ENCODE data around the gene RPS6KL1.

The RPS6KL1 gene, protein sequence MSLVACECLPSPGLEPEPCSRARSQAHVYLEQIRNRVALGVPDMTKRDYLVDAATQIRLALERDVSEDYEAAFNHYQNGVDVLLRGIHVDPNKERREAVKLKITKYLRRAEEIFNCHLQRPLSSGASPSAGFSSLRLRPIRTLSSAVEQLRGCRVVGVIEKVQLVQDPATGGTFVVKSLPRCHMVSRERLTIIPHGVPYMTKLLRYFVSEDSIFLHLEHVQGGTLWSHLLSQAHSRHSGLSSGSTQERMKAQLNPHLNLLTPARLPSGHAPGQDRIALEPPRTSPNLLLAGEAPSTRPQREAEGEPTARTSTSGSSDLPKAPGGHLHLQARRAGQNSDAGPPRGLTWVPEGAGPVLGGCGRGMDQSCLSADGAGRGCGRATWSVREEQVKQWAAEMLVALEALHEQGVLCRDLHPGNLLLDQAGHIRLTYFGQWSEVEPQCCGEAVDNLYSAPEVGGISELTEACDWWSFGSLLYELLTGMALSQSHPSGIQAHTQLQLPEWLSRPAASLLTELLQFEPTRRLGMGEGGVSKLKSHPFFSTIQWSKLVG

DNA sequence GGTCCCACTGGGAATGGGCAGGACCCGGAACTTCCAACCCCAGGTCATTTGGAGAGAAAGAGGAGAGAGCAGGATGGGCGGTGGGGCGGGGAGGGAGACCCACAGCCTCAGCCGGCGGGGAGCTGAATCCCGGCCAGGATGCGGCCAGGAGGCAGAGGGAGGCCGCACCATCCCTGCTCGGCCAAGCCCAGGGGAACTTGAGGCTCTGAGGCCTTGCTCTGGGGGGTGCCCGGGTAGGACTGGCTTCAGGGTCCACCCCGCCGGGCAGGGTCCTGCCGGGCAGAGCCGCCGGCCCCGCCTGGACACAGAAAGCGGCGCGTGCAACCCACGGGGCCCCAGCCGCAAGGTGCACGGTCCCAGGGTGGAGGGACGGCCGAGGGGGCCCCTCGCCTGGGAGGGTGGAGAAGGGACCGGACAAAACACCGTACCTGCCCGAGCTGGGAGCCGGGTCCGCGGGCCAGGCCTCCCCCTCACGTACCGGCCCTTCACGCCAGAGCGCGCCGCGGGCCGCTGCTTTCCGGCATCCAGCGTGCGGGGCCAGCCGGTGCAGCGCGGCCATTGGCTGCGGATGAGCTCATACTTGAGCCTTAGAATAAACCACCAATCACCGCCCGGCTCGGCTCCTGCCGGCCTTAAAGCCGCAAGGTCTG, at the start of gene RPS6KL1:
TSS of gene RPS6KL1 (minus strand) at position 509 of the 650 bp plus-strand sequence. CDS start 1,719 bp downstream, outside the sequence.
- ChIA-PET POLR2A (interaction anchor here (0.6 to 2.5 kb wide), 20 partner anchors 9 to 204 kb away, joined by 3 to 16 read pairs (median 4); partner anchors contain the start of genes ACYP1, DLST, NEK9 and PGF), CTCF (interaction anchor here (0.7 to 2.9 kb wide), 8 partner anchors 11 to 165 kb away, joined by 4 to 16 read pairs (median 4); no protein-coding TSS in a partner anchor)
- peak; percentile 97 for DNase-seq (ENCODE audit: extremely low spot score)
- no peak for TF ChIP-seq ELF4 (IDR thresholded peaks at IDR 0.05)
- TF ChIP-seq L3MBTL2 (conservative IDR thresholded peaks at IDR 0.05), result peak; percentile 47
- TF ChIP-seq CTBP1 (IDR thresholded peaks at IDR 0.05; ENCODE audit: borderline replicate concordance), result peak; percentile 60; the same call in 1 of the 2 replicates

DNA sequence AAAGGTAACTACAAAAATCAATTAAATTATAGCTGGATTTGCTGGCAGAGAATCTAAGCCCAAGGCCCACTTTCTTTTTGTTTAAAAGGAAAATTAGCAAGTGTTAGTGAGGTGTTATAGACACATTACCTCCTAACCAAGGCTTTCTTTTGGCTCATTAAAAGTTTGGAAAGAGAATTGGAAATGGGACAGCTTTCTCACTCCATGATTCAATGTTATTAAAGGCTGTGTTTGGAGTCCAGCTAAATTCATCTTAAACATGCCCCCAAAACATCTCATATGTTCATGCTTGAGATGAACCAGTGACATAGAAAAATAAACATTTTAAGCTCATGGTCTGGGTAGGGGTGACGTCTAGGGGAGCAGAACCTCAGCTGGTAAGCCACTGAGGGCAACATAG, 45.8 kb upstream of the RPS6KL1 start:
- ChIA-PET CTCF (interaction anchor here (1.0 kb wide), 1 partner anchor 24 kb away, joined by 4 read pairs; no protein-coding TSS in a partner anchor), POLR2A (interaction anchor here (1.3 to 1.7 kb wide), 2 partner anchors 11 to 16 kb away, joined by 3 read pairs; no protein-coding TSS in a partner anchor)
- TF ChIP-seq SUZ12 (IDR thresholded peaks at IDR 0.05), result no peak
- no peak for TF ChIP-seq HDGF (IDR thresholded peaks at IDR 0.05; ENCODE audit: borderline replicate concordance)
- TF ChIP-seq BHLHE40 (IDR thresholded peaks at IDR 0.05; ENCODE audit: borderline replicate concordance), result no peak
- TF ChIP-seq FOXA1 (IDR thresholded peaks at IDR 0.05), result no peak
- no peak for TF ChIP-seq ARNT (IDR thresholded peaks at IDR 0.05)
- no peak for TF ChIP-seq FOXM1 (IDR thresholded peaks at IDR 0.05; ENCODE audit: borderline replicate concordance)
- no peak for TF ChIP-seq ELF4 (IDR thresholded peaks at IDR 0.05)
- TF ChIP-seq L3MBTL2 (conservative IDR thresholded peaks at IDR 0.05), result no peak
- TF ChIP-seq CTBP1 (IDR thresholded peaks at IDR 0.05; ENCODE audit: borderline replicate concordance), result no peak
- no peak for TF ChIP-seq NFRKB (IDR thresholded peaks at IDR 0.05)
- no peak for TF ChIP-seq TARDBP (IDR thresholded peaks at IDR 0.05)
- TF ChIP-seq LEF1 (IDR thresholded peaks at IDR 0.05; ENCODE audit: borderline replicate concordance), result no peak
- TF ChIP-seq, protein P1, sequence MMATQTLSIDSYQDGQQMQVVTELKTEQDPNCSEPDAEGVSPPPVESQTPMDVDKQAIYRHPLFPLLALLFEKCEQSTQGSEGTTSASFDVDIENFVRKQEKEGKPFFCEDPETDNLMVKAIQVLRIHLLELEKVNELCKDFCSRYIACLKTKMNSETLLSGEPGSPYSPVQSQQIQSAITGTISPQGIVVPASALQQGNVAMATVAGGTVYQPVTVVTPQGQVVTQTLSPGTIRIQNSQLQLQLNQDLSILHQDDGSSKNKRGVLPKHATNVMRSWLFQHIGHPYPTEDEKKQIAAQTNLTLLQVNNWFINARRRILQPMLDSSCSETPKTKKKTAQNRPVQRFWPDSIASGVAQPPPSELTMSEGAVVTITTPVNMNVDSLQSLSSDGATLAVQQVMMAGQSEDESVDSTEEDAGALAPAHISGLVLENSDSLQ (IDR thresholded peaks at IDR 0.05), result no peak
- TF ChIP-seq SP1 (IDR thresholded peaks at IDR 0.05), result no peak
- TF ChIP-seq ZNF384 (IDR thresholded peaks at IDR 0.05), result no peak
- DNase-seq (ENCODE audit: extremely low spot score), result no peak

DNA sequence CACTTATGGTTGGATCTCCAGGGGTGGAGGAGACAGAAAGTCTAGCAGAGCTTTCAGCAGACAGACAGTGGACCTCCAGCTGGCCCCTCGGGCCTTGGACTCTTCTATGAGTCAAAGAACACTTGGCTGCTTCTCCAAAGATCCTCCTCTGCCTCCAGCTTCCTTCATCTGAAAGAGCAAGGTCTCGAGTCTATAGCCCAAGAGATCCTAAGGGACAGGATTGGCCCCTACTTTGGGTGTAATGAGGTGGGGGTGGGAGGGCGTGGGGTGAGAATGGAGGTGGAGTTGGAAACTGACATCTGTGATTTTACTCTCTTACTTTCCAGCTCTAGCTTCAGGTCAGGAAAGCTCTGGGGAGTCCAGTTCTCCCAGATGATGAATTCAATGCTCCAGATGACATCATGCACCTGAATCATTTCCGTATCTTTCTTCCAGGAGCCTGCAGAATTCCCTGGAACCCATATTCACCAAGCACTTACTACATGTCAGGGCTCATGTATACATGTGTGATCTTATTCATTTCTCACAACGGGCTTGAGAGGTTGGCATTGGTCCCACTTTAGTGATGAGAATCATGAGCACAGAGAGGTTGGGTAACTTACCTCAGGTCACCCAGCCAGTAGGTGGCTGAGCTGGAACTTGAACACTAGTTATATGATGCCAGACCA, 42.6 kb upstream of the RPS6KL1 start:
- no peak for TF ChIP-seq ELF4 (IDR thresholded peaks at IDR 0.05)
- TF ChIP-seq HDGF (IDR thresholded peaks at IDR 0.05; ENCODE audit: borderline replicate concordance), result no peak
- no peak for TF ChIP-seq ZNF384 (IDR thresholded peaks at IDR 0.05)
- TF ChIP-seq FOXA1 (IDR thresholded peaks at IDR 0.05), result no peak
- TF ChIP-seq CTBP1 (IDR thresholded peaks at IDR 0.05; ENCODE audit: borderline replicate concordance), result no peak
- TF ChIP-seq ARNT (IDR thresholded peaks at IDR 0.05), result no peak
- no peak for TF ChIP-seq FOXK2 (IDR thresholded peaks at IDR 0.05)
- TF ChIP-seq, protein P1 (IDR thresholded peaks at IDR 0.05), result no peak
- no peak for TF ChIP-seq FOXM1 (IDR thresholded peaks at IDR 0.05; ENCODE audit: borderline replicate concordance)
- no peak for TF ChIP-seq TARDBP (IDR thresholded peaks at IDR 0.05)
- no peak for TF ChIP-seq NFRKB (IDR thresholded peaks at IDR 0.05)
- TF ChIP-seq SUZ12 (IDR thresholded peaks at IDR 0.05), result no peak
- CTCF ChIA-PET, result interaction anchor here (1.1 to 1.4 kb wide), 2 partner anchors 15 to 21 kb away, joined by 3 read pairs; no protein-coding TSS in a partner anchor
- no peak for DNase-seq (ENCODE audit: extremely low spot score)
- POLR2A ChIA-PET, result interaction anchor here (0.5 to 1.6 kb wide), 3 partner anchors 10 to 98 kb away, joined by 3 to 6 read pairs (median 3); partner anchors contain the start of genes ACYP1 and PGF

DNA sequence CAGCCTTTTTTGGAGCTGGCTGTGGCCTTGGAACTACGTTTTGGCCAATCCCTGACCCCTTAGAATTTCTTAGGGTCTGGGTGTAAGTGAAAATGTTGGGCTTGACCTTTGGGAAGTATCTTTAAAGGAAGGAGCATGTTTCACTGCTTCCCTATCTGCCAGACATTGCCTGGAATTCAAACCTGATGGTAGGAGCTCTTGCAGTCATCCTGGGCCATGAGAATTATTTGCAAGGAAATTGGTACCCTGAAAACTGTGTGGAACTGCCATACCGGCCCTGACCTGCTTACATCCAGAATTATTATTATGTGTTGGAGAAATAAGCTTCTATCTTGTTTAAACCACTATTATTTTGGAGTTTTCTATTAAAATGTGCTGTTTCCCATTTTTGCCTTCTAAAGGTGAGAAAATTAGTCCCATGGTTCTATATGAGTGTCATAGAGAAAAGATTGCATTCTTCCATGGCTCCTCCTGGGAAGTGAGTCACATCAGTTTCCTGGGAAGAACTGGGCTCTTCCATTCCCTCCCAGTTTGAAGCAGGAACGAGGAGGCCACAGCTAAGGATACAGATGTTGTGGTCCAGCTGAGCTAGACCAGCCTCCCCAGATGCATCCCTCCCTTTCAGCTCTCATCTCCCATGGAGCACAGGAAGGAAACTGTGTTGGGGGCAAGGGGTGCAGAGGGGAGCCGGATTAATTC, 41.9 kb upstream of the RPS6KL1 start:
- CTCF ChIA-PET, result interaction anchor here (1.1 to 1.4 kb wide), 2 partner anchors 16 to 20 kb away, joined by 3 read pairs; no protein-coding TSS in a partner anchor
- DNase-seq (ENCODE audit: extremely low spot score), result no peak
- TF ChIP-seq BHLHE40 (IDR thresholded peaks at IDR 0.05; ENCODE audit: borderline replicate concordance), result no peak
- no peak for TF ChIP-seq NFRKB (IDR thresholded peaks at IDR 0.05)
- TF ChIP-seq SUZ12 (IDR thresholded peaks at IDR 0.05), result no peak
- TF ChIP-seq ARNT (IDR thresholded peaks at IDR 0.05), result no peak
- TF ChIP-seq LEF1 (IDR thresholded peaks at IDR 0.05; ENCODE audit: borderline replicate concordance), result no peak
- TF ChIP-seq TARDBP (IDR thresholded peaks at IDR 0.05), result no peak
- TF ChIP-seq FOXM1 (IDR thresholded peaks at IDR 0.05; ENCODE audit: borderline replicate concordance), result no peak
- TF ChIP-seq FOXK2 (IDR thresholded peaks at IDR 0.05), result no peak
- TF ChIP-seq ELF4 (IDR thresholded peaks at IDR 0.05), result no peak
- no peak for TF ChIP-seq CTBP1 (IDR thresholded peaks at IDR 0.05; ENCODE audit: borderline replicate concordance)
- TF ChIP-seq SP1 (IDR thresholded peaks at IDR 0.05), result no peak
- no peak for TF ChIP-seq FOXA1 (IDR thresholded peaks at IDR 0.05)
- TF ChIP-seq L3MBTL2 (conservative IDR thresholded peaks at IDR 0.05), result no peak
- TF ChIP-seq, protein P1 (IDR thresholded peaks at IDR 0.05), result no peak
- no peak for TF ChIP-seq HDGF (IDR thresholded peaks at IDR 0.05; ENCODE audit: borderline replicate concordance)
- TF ChIP-seq ZNF384 (IDR thresholded peaks at IDR 0.05), result no peak
- POLR2A ChIA-PET, result interaction anchor here (1.1 to 1.6 kb wide), 2 partner anchors 10 to 99 kb away, joined by 3 to 6 read pairs; partner anchors contain the start of genes ACYP1 and PGF
